Mesangial cell (primary cell): ENCODE data around the gene SCN2A. TPM values are rescaled to one million over a fixed set of nuclear protein-coding genes. Genes with fewer than 3 reads are reported as not detected.

Source experiments
- total RNA-seq: library from RNA; depleted of rRNA; stranded (reverse); fragments of >200 nt; gene quantifications from 2 replicates; pipeline ENCODE4 v1.2.3, GENCODE V29; 2015

Gene SCN2A
- total RNA-seq: under 0.01 and 0.89 TPM in 2 replicates

DNA sequence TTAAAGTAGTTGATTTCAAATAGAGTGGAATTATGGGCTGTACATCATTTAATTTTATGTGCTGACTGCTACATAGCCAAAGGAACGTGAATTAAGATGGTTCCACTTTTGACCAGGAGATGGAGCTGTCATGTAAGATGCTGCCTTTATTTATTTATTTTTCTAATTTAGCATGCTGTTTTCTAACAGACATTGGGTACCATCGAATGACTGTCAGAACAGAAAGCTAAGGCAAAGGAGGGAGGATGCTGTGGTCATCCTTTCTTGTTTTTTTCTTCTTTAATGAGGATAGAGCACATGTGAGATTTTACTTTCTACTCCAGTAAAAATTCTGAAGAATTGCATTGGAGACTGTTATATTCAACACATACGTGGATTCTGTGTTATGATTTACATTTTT lies at the start of gene SCN2A:
Gene SCN2A, plus strand, starts transcription at position 185 of the 400 bp plus-strand sequence. CDS start 56,410 bp downstream, outside the sequence.

DNA sequence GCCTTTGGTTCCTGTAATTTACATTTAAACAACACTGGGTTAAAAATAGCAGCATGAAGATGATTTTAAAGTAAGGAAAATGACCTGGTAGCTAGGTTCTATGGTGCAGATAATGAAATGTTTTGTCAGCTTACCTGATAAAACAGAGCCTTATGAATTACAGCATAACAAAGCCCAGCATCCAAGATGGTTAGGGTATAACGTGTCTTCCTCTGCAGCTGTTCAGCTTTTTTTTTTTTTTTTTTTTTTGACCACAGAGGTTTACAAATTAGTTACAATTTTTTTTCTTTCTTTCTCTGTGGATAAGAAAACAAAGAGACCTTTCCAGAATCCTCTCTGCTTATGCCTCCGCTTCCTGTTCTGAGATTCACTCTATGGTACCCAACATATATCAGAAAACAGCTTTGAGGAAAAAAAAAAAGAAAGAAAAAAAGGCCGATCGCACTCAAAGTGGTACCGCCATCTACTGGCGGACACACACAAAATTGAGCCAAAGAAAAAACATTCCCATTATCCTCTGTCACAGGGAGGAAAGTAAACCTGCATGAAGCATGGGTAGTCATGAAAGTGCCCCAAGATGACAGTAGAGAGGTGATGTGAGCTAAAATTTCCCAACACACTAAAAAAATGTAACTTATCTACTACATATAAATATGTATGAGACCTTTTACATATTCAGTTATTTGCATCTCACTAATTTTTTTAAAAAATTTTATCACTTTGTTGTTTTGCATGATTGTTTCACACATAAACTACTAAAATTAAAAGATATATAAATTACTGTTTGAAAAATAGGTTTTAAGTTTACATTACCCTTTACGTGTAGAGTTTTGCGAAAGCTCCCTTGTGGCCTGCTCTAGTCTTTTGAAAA lies 35.3 kb upstream of the SCN2A start, which contains the start of gene SCN3A:
Gene SCN3A, minus strand, starts transcription at position 362 of the 871 bp plus-strand sequence. CDS start 27,656 bp downstream, outside the sequence.

Other genes with a start within 250 kb of the SCN2A start
- 0.16 and 0.63 TPM in 2 replicates for gene SCN3A, start 35.4 kb upstream of the SCN2A start, total RNA-seq
- 0.81 and 1.4 TPM in 2 replicates for gene CSRNP3, start 230.3 kb downstream of the SCN2A start, total RNA-seq